Left ventricle myocardium inferior (tissue), 1 donor: ENCODE results near the gene CFAP45. TPM values are rescaled to one million over a fixed set of nuclear protein-coding genes. Genes with fewer than 3 reads are reported as not detected.

Experiments used
- DNase-seq: peaks from one replicate; pipeline ENCODE4 v3.0.0-alpha.2; 2020
- H3K27ac ChIP-seq: fragments of 200-600 bp; replicated peaks from 2 replicates; pipeline ENCODE4 v1.8.0; 2021
- H3K27me3 ChIP-seq: fragments of 200-600 bp; 2 replicates; pipeline ENCODE4 v1.8.0; 2021; ENCODE audit warnings: low read depth
- H3K36me3 ChIP-seq: fragments of 200-600 bp; 2 replicates; pipeline ENCODE4 v1.8.0; 2021
- H3K4me1 ChIP-seq: fragments of 200-600 bp; 2 replicates; pipeline ENCODE4 v1.8.0; 2021
- H3K4me3 ChIP-seq: fragments of 200-600 bp; 2 replicates; pipeline ENCODE4 v1.8.0; 2021; ENCODE audit warnings: mild to moderate bottlenecking, moderate library complexity
- H3K9me3 ChIP-seq: fragments of 200-600 bp; replicated peaks from 2 replicates; pipeline ENCODE4 v1.8.0; 2021
- CTCF ChIP-seq: fragments of 200-600 bp; IDR thresholded peaks from 2 replicates; pipeline ENCODE4 v1.8.0; 2021; ENCODE audit warnings: antibody characterized with exemption, mild to moderate bottlenecking, borderline replicate concordance
- intact Hi-C: fragments of 100-400 bp; cut with micrococcal nuclease; formaldehyde crosslinking; loops from one replicate; pipeline ENCODE4 v1.11.0; 2022
- total RNA-seq: library from RNA; stranded (reverse); fragmentation: NEBNext Ultra II Directional; extraction: Animal tissue kit (Norgen Biotek cat#: 25700); gene quantifications from one replicate; pipeline ENCODE4 v1.2.1, GENCODE V29; 2021
- donor health status: DM: no; HTN: yes; CAD: no; lungs with severe emphysema.

Gene CFAP45
- total RNA-seq, 1 donor from 2014 or later = 1.1 TPM

GRCh38 chr1:159945483-159946241 is 45.7 kb upstream of the CFAP45 start, which contains the start of gene IGSF9:
Gene IGSF9, minus strand, starts transcription at chr1:159945613. Its CDS starts 2,159 bp downstream, at chr1:159943454.
- Histone ChIP-seq H3K36me3 (no peaks in the 10 kb centered on the region), H3K27me3 (peaks cover 31% of the 10 kb centered on the region), H3K9me3 (no peaks in the 10 kb centered on the region), H3K27ac (no peak within 1 kb of the TSS), H3K4me1 (peaks cover 18% of the 10 kb centered on the region), H3K4me3 (peak within 1 kb of the TSS; percentile 69)
- intact Hi-C loops = loop anchor here (5.0 to 10.0 kb wide), 2 partner anchors 62 to 151 kb away; no protein-coding TSS in a partner anchor
- TF ChIP-seq CTCF = peak; percentile 77
- DNase-seq = peak; percentile 85

DNA sequence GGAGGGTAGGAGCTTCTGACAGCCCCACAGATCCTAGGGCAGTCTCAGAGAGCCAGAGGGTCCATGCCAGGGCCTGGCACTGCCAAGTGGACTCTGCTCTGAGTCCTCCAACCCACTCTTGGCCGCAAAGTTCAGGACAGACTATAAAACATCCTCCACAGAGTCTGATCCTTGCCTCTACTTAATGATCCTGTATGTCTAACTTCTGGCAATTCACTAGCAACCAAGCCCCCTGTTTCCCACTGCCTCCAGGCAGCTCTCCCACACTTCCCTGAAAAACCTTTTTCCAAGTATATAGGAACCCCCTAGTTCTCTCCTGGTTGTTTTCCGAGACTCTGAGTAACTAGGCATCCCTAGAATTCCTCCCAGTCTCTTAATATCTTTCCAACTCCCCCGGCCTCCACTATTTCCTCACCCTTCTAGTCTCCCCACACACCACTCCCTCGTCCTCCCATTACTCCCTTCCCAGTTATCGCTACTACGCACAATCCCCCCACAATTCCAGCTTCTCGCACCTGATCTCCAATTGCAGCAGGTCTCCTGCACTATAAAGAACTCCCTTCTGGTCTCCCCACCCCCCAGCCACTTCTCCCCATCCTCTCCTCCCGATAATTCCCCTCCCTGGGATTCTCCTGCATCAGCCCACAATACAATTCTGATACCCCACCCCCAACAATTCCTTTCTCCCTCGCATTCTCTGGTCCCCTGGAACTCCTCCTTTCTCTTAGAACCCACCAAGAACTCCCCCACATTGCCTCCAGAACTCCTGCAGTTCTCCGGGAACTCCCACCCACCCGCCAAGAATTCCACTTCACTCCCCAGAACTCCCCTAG is 44.9 kb upstream of the CFAP45 start:
- intact Hi-C loops = loop anchor here (5.0 to 10.0 kb wide), 2 partner anchors 62 to 150 kb away; no protein-coding TSS in a partner anchor
- DNase-seq = no peak

GRCh38 chr1:159943908-159944622 is 44.1 kb upstream of the CFAP45 start:
- no peaks in the 10 kb centered on the region for H3K36me3 ChIP-seq
- TF ChIP-seq CTCF = no peak
- intact Hi-C loops = loop anchor here (10.0 kb wide), 1 partner anchor 149 kb away; no protein-coding TSS in a partner anchor
- H3K9me3 ChIP-seq = no peaks in the 10 kb centered on the region
- peaks cover 31% of the 10 kb centered on the region for H3K27me3 ChIP-seq
- H3K4me1 ChIP-seq = peaks cover 18% of the 10 kb centered on the region
- DNase-seq = no peak
- H3K4me3 ChIP-seq = no peak overlapping the region
- no peak overlapping the region for H3K27ac ChIP-seq

More for the DNA sequence above, 44.9 kb upstream of the CFAP45 start:
- peak overlapping the region; percentile 69 for H3K4me3 ChIP-seq
- TF ChIP-seq CTCF = no peak
- peaks cover 18% of the 10 kb centered on the region for H3K4me1 ChIP-seq
- no peak overlapping the region for H3K27ac ChIP-seq
- H3K9me3 ChIP-seq = no peaks in the 10 kb centered on the region
- H3K36me3 ChIP-seq = no peaks in the 10 kb centered on the region
- H3K27me3 ChIP-seq = peaks cover 31% of the 10 kb centered on the region

DNA sequence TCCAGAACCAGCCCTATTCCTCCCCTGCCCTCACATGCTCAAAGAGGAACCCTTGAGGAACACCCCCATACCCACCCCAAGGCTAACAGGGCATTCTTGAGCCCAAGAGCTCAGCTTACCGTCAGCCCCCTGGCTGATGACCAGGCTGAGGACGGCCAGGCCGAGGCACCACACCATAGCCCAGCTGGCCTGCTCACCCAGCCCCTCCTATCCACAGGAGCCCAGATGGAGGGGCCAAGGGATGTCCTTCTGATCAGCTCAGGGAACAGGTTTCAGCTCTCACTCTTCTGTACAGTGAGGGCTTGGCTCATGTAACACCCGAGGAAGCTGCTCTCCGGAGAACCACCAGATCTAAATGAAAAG is 43.3 kb upstream of the CFAP45 start:
- peaks cover 31% of the 10 kb centered on the region for H3K27me3 ChIP-seq
- no peak for TF ChIP-seq CTCF

GRCh38 chr1:159942632-159943277 is 42.8 kb upstream of the CFAP45 start:
- intact Hi-C loops = loop anchor here (10.0 kb wide), 1 partner anchor 148 kb away; no protein-coding TSS in a partner anchor
- no peak for DNase-seq
- no peak for TF ChIP-seq CTCF
- Histone ChIP-seq H3K27me3 (peaks cover 31% of the 10 kb centered on the region), H3K27ac (no peak overlapping the region), H3K4me3 (no peak overlapping the region), H3K9me3 (no peaks in the 10 kb centered on the region), H3K36me3 (no peaks in the 10 kb centered on the region), H3K4me1 (peaks cover 18% of the 10 kb centered on the region)

More for the DNA sequence above, 43.3 kb upstream of the CFAP45 start:
- no peaks in the 10 kb centered on the region for H3K9me3 ChIP-seq
- no peak overlapping the region for H3K27ac ChIP-seq
- intact Hi-C loops = loop anchor here (10.0 kb wide), 1 partner anchor 148 kb away; no protein-coding TSS in a partner anchor
- peaks cover 18% of the 10 kb centered on the region for H3K4me1 ChIP-seq
- no peaks in the 10 kb centered on the region for H3K36me3 ChIP-seq
- no peak overlapping the region for H3K4me3 ChIP-seq
- no peak for DNase-seq
